G401.6 (cell line): ENCODE results near the gene OR11A1.
A peak's percentile ranks its signal among the peaks of the same experiment; 100 is the strongest.

Experiments used
- FAIRE-seq: peaks from 2 replicates; lab custom pipeline; 2012; peaks lifted over from hg19 to GRCh38; lab: Jason Lieb, UNC

Gene OR11A1, protein sequence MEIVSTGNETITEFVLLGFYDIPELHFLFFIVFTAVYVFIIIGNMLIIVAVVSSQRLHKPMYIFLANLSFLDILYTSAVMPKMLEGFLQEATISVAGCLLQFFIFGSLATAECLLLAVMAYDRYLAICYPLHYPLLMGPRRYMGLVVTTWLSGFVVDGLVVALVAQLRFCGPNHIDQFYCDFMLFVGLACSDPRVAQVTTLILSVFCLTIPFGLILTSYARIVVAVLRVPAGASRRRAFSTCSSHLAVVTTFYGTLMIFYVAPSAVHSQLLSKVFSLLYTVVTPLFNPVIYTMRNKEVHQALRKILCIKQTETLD

DNA sequence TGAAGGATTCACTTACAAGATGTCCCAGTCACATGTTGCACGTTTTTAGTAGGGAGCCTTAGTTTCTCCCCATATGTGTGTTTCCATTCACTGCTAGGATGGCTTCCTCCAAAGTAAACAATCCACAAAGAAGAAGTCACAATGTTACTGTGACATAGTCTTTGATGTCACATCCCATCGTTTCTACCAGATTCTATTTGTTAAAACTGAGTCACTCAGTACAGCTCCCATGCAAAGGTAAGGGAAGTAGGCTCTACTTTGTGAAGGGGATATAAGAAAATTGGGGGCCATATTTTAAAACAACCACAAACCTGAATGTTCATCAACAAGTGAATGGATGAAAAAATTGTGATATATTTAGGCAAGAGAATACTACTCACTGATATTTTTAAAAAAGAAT lies at the start of gene OR11A1, which contains the start of gene OR2H1:
Gene OR11A1 (minus strand): TSS at position 101 of the 400 bp plus-strand sequence. CDS start 29,430 bp downstream, outside the sequence.
Gene OR2H1 (plus strand): TSS at position 185 of the 400 bp plus-strand sequence. CDS start 4,615 bp downstream, outside the sequence.
- no peak for FAIRE-seq

DNA sequence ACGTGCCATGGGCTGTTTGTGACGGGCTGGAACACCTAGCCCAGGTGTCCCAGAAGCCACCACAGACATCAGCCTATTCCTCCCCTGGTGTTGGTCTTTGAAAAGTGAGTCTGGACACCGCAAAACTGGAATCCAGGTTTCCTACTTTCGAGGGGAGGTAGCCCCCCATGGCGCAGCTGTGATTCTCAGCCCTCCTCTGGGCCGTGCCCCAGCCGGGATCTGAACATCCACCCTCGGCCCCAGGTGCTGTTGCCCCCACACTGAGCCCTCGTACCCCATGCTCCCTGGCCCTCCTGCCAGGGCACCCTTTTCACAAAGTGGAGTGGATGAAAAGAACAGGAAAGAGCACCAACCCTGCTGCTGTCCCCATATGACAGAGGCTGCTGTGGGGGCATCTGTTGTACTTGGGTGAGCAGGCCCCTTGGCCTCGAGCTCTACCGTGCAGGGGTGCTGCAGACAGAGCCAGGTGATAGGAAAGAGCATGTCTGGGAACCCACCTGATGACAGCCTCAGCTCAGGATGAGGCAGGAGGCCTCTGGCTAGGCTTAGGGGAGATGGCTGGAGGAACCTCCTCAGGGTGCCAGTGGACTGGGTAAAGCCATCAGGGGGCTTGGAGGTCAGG lies 49.7 kb upstream of the OR11A1 start:
- no peak for FAIRE-seq

DNA sequence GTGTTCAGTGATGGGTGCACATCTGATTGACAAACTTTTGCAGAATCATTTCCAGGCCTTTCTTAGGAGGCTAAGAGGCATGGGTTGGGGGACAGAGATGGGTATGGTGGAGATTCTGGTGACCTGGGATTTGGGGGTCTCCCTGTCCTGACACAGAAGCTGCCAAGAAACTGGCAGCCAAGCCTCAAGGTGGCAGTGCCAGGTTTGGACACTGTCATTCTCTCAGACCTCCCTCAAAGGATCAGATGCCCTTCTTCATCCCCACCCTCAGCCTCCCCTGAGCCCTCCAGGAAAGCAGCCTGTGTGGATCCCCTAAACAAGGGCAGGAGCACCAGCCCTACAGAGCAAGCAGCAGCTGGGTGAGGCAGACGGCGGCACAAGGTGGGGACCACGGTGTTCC lies 48.9 kb upstream of the OR11A1 start:
- no peak for FAIRE-seq

DNA sequence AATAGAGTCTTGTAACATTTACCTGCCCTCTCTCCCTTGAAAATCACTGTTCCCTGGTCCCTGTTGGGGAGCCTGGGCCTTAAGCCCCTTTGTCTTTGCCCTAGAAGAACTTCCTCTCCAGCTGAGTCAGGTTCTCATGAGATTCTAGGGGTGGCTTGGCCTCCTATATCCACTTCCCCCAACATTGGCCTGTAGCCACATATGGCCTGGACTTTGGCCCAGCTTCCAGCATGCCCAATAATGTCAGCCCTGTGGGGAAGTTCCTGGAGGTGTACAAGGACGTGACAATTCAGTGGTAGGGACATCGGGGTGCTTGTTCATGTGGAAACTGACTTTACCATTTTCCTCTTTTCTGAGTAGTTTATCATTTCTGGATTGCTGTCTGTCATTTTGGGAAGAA lies 48.1 kb upstream of the OR11A1 start:
- no peak for FAIRE-seq

DNA sequence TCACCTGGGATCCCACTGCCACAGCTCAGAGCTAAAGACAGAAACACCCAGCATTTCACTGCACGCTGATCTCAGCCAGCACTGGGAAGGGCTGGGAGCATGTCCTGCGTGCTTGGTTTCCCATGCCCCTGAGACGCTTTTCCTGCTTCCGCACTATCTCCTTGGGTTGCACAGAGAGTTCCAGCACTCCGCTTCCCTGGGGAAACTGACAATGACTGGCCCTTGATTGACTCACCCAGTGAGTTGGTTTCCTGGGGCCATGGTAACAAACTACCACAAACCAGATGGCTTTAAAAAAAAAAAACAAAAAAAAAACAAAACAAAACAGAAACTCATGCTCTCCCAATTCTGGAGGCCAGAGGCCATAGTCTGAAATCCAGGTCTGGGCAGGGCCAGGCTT lies 45.7 kb upstream of the OR11A1 start:
- FAIRE-seq = no peak

DNA sequence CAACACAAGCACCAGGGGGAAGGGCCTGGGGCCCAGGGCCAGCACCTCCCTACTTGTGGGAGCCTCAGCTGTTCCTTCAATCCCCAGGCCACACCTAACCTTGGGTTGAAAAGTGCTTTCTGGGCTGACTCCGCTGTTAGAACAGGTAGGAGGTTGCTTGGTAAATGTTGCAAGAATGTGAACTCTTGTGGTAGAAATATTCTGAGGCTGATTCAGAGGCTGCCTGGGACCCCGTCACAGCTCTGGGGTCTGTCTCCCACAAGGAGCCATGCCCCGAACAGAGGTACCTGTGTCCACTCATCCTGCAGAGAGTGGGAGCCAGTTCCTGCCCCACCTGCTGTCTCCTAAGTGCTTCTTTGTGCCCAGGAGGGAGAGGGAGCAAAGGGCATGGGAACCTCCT lies 45.3 kb upstream of the OR11A1 start:
- no peak for FAIRE-seq

DNA sequence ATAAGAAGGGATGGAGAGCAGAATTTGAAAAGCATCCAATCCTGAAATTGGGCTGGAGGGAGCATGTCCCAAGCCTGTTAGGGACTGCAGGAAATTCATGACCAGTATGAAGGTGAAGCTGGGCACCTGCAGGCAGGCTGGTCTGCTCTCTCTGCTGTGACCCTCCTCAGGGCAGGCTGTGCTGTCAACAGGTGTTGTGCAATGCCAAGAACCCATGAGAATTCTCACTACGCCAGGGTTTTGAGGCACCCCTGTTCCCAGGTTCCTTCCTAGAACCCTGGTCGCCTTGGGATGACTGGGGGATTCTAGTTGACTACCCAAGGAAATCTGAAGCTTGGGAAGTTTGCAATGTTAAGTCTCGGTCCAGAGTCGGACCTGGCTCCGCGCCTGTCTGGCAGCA lies 44.2 kb upstream of the OR11A1 start:
- no peak for FAIRE-seq

DNA sequence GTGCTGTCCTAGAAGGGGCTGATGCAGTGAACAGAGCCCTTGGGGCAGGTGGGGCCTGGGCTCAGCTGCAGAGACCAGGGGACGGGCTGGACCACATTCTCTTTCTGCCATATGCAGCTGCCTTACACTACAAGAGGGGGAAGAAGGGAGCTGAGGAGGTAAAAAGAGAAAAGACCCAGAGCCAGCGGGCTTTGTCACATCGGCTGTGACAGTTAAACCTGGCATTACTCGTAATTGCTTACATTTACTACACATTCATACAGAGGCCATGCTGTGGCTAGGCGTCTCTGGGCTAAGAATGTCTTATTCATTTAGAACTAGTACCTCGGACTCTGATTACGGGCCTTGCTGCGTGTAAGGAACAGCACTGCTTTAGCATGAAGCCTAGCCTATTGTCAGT lies 43.7 kb upstream of the OR11A1 start:
- FAIRE-seq = no peak

DNA sequence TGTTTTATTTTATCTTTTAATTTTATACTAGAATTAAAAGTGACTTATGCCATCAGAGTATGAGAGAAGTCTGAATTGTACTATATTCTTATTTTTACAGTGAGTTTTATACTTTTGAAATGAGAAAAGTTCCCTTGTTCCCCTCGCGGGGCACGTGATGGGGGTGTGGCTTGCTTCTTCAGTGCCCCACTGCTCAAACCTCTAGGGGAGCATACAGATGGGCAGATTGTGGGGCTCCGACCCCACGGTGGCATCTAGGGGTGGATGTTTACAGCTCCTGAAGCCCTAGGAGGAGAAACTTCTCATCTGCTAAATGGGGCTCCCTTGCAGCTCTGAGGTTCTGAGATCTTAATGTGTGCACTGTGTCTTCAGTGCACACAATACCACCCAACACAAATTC lies 42.8 kb upstream of the OR11A1 start:
- FAIRE-seq = no peak

DNA sequence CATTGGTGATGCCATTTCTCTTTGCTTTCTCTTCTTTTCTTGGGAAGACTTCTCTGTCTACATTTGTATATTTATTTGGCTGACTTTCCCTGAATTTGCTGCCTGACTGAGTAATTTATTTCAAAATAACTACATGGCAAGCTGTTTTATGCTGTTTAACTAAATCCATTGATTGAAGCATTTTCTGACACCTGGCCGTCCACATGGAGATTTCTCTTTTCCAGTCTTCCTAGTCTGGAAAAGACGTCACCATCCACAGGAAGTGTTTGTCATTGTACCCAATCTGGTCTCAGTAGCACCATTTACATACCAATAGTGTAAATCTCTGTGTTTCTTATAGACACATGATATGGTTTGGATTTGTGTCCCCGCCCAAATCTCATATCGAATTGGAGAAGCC lies 40.1 kb upstream of the OR11A1 start:
- no peak for FAIRE-seq

DNA sequence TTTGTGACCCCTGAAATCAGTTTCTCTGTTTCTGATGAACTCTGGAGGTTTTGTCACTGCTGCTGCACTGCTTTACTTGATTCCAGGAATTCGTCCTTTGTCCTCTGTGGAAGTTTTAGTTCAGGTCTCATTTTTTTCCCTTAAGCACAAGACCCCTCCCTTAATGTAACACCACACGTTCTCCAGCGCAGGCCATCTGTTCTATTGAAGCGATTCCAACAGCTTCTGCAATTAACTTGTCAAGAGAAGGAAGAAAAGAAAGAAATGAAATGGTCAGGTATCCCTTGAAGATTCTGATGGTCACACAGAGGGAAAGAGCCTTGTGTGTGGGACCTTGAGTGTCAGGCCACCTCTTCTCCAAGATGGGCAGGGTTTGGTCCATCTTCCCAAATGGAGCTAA lies 38.7 kb upstream of the OR11A1 start:
- no peak for FAIRE-seq

DNA sequence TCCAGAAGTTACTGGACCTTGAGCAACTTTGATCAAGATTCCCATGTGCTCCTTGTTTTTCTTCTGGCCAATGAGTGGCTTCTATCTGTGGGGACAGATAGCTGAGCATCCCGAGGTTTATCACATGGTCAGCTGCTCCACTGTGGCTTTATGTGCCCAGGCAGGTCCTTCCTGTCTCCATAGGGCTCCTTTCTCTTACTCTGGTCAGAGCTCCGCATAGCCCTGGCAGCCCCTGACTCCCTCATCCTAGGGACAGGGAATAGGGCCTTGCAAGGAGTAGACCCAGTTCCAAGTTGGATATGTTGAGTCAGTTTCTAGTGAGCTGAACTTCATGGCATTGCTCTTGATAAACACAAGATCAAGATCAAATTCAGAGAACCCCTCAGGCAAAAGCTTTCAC lies 37.3 kb upstream of the OR11A1 start:
- FAIRE-seq = no peak

DNA sequence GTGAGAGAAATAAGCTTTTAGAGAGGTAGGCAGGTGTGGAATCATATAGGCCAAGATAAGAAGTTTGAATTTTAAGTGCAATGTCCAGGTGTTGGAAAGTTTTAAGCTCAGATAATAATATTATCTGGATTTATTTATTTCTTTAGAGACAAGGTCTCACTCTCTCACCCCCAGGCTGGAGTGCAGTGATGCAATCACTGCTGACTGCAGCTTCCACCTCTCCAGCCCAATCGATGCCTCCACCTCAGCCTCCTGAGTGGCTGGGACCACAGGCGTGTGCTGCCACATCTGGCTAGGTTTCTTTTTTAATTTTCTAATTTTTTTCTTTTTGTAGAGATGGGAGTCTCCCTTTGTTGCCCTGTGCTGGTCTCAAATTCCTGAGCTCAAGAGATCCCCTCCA lies 36.4 kb upstream of the OR11A1 start:
- FAIRE-seq = no peak

DNA sequence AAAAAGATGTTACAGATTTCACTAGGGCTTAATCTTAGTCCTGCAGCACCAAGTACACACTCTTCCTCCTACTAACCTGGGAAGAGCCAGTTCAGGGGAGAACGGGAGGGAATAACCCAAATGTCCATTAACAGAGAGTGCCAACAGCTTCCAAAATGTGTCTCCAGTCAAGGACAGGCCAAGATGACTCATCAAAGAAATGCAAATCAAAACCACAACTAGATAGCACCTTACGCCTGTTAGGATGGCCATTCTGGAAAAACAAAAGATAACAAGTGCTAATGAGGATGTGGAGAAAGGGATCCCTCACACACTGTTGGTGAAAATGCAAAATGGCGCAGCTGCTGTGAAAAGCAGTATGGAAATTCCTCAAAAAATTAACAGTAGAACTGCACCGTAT lies 34.7 kb upstream of the OR11A1 start:
- FAIRE-seq = no peak

DNA sequence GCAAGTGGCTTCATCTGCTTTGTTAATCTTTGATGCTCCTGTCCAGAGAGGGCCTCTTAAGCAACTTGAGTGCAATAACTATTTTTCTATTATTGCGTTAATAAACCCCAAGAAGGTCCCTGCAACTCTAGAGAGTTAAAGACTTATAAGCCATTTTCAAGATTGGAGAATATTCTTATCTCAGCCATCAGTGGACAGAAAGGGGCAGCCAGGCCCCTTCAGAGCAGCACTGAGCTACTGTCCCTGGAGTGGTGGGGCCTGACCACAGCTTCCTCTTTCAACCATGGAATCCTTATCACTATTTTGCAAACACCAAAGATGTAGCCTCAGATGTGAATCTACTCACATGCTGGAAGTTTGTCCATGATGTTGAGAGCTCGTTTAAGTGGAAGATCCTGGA lies 33.7 kb upstream of the OR11A1 start:
- no peak for FAIRE-seq

DNA sequence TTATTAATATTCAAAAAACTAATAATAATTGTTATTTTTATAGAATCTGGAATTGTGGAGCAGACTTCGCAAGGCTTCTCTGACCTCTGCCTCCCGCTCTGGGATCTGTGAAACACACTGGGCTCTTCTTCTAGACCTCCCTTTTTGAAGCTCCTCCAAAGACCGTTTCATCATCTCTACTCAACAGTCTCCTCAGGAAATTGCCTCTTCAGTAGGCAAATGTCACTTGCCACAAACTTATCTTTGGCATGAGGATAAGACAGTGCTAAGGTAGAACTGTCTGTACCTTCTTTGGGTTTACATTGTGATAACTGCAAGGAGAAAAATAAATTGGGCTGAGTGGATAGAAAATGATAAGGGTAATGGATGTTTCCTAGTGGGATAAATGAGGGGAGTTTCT lies 33.2 kb upstream of the OR11A1 start:
- no peak for FAIRE-seq

DNA sequence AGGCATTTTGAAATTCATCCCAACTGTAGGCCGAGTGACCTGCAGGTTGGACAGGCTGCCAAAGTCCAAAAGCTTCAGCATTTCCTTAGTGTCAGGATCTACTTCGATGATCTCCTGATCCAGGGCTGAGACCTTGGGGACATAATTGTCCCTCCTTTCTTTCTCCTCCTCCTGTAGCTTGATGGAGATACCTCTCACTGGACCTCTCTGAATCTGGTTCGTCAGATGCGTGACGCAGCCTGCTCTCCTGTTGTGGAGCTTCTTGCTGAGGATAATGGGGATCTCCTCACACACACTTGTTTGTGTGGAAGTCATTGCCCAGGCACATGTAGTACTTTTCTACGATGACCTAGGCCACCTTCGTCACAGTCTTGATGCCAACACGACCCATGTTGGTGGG lies 32.4 kb upstream of the OR11A1 start:
- FAIRE-seq = no peak

DNA sequence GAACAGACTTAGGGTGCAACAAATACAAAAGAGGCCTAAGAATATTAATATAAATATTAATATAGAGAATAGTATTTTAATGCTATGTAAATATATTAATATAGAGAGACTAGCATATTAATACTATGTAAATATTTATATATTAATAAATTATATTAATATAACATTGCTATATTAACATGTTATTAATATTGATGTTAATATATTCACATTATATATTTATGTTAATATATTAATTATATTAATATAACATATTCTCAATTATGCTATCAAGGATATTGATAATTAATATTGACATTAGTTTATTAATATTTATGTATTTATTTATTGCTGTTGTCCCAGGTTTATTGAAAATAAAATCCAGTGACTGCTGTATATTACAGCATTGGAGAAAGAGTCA lies 32.0 kb upstream of the OR11A1 start:
- peak; percentile 96 for FAIRE-seq

DNA sequence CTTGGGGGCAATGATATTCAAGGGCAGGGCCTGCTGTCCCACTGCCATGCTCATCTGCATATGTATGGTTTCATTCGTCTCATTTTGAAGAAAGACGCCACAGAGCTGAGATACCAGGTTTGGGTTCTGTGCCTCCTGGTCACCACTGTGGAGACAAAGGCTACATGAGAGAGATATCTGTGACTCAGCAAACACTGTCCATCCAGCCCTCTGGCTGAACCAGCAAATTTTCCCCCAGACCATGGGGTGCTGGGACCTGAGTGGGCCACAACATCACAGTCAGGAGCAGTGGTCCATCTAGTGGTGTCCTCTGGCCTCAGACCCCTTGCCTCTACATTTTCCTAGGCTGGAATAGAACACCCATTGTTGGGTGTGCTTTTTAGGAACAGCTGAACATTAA lies 30.8 kb upstream of the OR11A1 start, which contains the start of gene MAS1L:
Gene MAS1L (minus strand): TSS at position 297 of the 400 bp plus-strand sequence. CDS start 54 bp downstream, at position 243.
- FAIRE-seq = no peak

DNA sequence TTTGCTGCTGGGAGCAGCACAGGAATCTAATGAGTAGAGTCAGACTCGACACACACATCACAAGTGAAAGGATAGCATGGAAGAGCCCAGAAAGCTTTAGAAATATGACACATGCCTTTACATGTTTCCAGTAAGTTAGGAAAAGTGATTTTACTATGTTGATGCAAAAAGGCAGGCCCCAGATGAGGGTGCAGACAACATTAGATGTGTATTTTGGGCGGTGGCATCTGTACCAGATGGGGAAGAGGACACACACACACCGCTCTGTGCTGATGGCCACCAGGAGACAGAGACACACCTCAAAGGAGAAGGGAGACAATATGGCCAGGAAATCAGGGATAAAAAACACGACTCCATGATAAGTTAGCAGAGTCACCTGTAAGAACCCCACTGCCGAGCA lies 30.3 kb upstream of the OR11A1 start:
- no peak for FAIRE-seq

DNA sequence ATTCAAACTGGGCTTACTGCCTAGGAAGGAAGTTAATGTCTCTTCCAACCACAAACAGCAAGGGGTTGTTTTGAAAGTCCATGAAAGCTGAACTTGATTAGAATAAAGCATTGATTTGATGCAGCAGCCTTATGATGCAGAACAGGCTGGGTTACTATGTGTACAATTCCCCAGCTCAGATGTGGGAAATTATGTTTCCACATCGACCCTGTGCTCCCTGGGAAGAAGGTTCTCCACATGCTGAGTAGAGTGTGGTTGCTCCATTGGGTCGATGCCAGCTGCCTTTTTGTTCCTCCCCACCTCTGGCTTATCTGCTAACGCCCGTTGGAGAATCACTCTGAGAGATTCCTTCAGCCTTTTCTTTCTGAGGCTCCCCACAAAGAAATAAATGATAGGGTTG lies 29.7 kb upstream of the OR11A1 start:
- no peak for FAIRE-seq

DNA sequence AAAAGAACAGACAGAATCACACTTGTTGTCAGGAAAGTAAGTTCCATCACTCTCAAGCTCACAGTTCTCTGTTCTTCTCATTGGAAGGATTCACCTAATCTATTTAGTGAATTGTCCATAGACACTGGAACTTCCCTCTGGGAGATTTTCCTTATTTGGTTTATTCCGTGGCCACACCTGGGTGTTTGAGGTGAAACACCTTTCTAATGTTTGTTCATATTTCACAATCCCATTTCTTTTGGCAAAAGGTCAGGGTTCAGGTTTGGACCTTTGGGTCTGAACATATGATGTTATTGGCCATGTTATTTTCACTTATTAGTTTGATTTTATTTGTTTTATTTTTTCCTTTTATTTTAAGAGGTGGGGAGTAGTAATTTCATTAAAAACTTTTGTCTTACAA lies 26.9 kb upstream of the OR11A1 start:
- no peak for FAIRE-seq

DNA sequence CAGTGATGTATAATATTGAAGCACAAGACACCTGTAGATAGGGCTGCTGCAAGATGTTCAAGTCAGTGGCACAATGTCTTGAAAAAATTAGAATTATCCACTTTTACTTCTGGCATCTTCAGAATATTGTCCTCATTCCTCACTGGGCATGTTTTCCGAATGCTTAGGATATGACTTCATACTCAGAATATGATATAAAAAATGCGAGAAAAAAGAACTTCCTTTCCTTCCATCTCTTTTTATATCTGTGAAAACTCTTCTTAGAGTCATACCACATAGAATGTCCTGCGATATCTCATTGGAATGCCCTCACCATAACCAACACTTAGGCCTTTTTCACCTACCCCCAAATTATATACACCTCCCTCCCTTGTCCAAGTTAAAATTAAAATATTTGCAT lies 26.3 kb upstream of the OR11A1 start:
- FAIRE-seq = no peak

DNA sequence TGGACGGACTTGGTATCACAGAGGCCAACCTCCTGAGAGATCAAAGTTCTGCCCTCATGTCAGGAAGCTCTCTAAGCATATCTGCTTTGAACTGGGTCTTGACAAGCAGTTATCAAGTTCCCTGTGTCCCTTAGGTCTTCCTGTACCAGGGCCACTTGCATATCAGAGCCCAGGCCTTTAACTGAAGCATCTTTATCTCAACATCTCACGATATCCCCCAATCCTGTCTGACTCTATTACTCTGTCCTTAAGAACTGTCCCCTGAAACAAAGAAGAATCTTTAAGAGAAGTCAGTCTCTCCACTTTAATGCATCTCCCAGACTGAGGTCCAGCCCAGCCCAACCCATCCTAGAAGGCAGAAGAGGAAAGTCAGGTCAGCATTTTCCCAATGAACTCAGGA lies 22.7 kb upstream of the OR11A1 start:
- no peak for FAIRE-seq
